ENCODE data around the gene PAQR6. TPM values are rescaled to one million over a fixed set of nuclear protein-coding genes. Genes with fewer than 3 reads are reported as not detected.

PAQR6 gene
- total RNA-seq, 1 experiment from 2014 or later, result 0.92 TPM

DNA sequence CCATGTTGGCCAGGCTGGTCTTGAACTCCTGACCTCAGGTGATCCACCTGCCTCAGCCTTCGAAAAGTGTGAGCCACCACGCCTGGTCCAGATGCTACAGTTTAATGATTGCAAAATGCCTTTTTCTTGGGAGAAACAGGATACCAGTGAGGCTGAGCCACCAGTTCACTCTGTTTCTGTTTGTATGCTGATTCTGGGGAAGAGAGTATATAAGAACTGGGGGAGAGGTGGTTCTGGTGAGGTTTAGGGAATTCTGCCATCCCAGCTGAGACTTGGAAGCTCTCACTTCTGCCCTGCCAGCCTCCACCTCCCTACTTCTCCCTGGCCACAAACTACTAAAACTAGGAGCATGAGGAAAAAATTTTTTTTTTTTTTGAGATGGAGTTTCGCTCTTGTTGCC is 43.2 kb downstream of the PAQR6 start:
- H3K4me3 ChIP-seq (ENCODE audit: low read depth in 2 of 2, low read length in 2 of 2), result no peak overlapping the region
- no peak for ATAC-seq
- H3K27ac ChIP-seq (ENCODE audit: low read length), result no peak overlapping the region
- no peaks in the 10 kb centered on the region for H3K9me3 ChIP-seq (ENCODE audit: control insufficient read depth, insufficient read depth, low read depth, low read length)
- ChIA-PET POLR2A (no interaction called here), CTCF (interaction anchor here (0.6 kb wide), 1 partner anchor 31 kb away, joined by 10 read pairs; no protein-coding TSS in a partner anchor)
- intact Hi-C loops (cut with micrococcal nuclease; ENCODE audit: unreplicated experiment), result no loop called here
- TF ChIP-seq, protein P1, sequence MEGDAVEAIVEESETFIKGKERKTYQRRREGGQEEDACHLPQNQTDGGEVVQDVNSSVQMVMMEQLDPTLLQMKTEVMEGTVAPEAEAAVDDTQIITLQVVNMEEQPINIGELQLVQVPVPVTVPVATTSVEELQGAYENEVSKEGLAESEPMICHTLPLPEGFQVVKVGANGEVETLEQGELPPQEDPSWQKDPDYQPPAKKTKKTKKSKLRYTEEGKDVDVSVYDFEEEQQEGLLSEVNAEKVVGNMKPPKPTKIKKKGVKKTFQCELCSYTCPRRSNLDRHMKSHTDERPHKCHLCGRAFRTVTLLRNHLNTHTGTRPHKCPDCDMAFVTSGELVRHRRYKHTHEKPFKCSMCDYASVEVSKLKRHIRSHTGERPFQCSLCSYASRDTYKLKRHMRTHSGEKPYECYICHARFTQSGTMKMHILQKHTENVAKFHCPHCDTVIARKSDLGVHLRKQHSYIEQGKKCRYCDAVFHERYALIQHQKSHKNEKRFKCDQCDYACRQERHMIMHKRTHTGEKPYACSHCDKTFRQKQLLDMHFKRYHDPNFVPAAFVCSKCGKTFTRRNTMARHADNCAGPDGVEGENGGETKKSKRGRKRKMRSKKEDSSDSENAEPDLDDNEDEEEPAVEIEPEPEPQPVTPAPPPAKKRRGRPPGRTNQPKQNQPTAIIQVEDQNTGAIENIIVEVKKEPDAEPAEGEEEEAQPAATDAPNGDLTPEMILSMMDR (IDR thresholded peaks at IDR 0.05), result no peak
- TF ChIP-seq, protein P2, sequence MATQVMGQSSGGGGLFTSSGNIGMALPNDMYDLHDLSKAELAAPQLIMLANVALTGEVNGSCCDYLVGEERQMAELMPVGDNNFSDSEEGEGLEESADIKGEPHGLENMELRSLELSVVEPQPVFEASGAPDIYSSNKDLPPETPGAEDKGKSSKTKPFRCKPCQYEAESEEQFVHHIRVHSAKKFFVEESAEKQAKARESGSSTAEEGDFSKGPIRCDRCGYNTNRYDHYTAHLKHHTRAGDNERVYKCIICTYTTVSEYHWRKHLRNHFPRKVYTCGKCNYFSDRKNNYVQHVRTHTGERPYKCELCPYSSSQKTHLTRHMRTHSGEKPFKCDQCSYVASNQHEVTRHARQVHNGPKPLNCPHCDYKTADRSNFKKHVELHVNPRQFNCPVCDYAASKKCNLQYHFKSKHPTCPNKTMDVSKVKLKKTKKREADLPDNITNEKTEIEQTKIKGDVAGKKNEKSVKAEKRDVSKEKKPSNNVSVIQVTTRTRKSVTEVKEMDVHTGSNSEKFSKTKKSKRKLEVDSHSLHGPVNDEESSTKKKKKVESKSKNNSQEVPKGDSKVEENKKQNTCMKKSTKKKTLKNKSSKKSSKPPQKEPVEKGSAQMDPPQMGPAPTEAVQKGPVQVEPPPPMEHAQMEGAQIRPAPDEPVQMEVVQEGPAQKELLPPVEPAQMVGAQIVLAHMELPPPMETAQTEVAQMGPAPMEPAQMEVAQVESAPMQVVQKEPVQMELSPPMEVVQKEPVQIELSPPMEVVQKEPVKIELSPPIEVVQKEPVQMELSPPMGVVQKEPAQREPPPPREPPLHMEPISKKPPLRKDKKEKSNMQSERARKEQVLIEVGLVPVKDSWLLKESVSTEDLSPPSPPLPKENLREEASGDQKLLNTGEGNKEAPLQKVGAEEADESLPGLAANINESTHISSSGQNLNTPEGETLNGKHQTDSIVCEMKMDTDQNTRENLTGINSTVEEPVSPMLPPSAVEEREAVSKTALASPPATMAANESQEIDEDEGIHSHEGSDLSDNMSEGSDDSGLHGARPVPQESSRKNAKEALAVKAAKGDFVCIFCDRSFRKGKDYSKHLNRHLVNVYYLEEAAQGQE (IDR thresholded peaks at IDR 0.05; ENCODE audit: insufficient read depth in 1 of 2, low read depth in 2 of 2, low read length in 1 of 2), result no peak
- TF ChIP-seq TCF7L2 (IDR thresholded peaks at IDR 0.05; ENCODE audit: low read depth, low read length) (no peak), SIN3A (IDR thresholded peaks at IDR 0.05; ENCODE audit: borderline replicate concordance, insufficient read depth, low read depth, low read length) (no peak), POLR2AphosphoS5 (IDR thresholded peaks at IDR 0.05; ENCODE audit: low read depth, low read length) (no peak)
- no TSS peak for BruUV-seq (replicated peaks)
- no peak for DNase-seq (ENCODE audit: low read depth, low spot score)
- H3K36me3 ChIP-seq (ENCODE audit: control insufficient read depth, insufficient read depth, low read length), result peaks cover 7% of the 10 kb centered on the region
- in situ Hi-C loops (cut with HindIII; ENCODE audit: low pct_unique_long_range_greater_than_20kb, low sequenced_read_pairs), result no loop called here
- H3K4me1 ChIP-seq (ENCODE audit: control insufficient read depth, insufficient read depth, low read length), result no peaks in the 10 kb centered on the region
- no peaks in the 10 kb centered on the region for H3K27me3 ChIP-seq (ENCODE audit: control insufficient read depth, insufficient read depth, low read length)

DNA sequence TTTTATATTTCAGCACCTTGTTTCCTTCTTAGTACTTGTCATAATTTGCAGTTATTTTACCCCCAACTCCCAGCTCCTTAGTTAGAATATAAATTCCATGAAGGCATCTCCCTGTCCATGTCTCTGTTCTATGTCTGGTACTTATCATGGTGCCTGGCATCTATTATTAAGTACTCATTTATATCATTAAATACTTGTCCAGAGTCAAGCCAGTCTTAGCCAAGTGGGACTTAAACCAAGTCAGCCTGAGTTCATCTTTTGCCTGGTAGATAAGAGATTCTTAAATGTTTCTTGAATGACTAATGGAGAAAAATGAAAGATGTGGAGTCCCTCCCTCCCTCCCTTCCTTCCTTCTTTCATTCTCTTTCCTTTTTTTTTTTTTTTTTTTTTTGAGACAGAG is 44.5 kb downstream of the PAQR6 start:
- Histone ChIP-seq H3K27me3 (ENCODE audit: control insufficient read depth, insufficient read depth, low read length) (no peaks in the 10 kb centered on the region), H3K4me3 (ENCODE audit: low read depth in 2 of 2, low read length in 2 of 2) (no peak overlapping the region), H3K4me1 (ENCODE audit: control insufficient read depth, insufficient read depth, low read length) (no peaks in the 10 kb centered on the region), H3K36me3 (ENCODE audit: control insufficient read depth, insufficient read depth, low read length) (peaks cover 4% of the 10 kb centered on the region), H3K27ac (ENCODE audit: low read length) (no peak overlapping the region), H3K9me3 (ENCODE audit: control insufficient read depth, insufficient read depth, low read depth, low read length) (no peaks in the 10 kb centered on the region)
- ATAC-seq (no peak), DNase-seq (ENCODE audit: low read depth, low spot score) (no peak)
- intact Hi-C loops (cut with micrococcal nuclease; ENCODE audit: unreplicated experiment), result no loop called here
- no TSS peak for BruUV-seq (replicated peaks)
- in situ Hi-C loops (cut with HindIII; ENCODE audit: low pct_unique_long_range_greater_than_20kb, low sequenced_read_pairs), result no loop called here
- ChIA-PET POLR2A (no interaction called here), CTCF (no interaction called here)
- no peak for TF ChIP-seq SIN3A (IDR thresholded peaks at IDR 0.05; ENCODE audit: borderline replicate concordance, insufficient read depth, low read depth, low read length)
- TF ChIP-seq, protein P1 (IDR thresholded peaks at IDR 0.05), result no peak
- TF ChIP-seq, protein P2 (IDR thresholded peaks at IDR 0.05; ENCODE audit: insufficient read depth in 1 of 2, low read depth in 2 of 2, low read length in 1 of 2), result no peak
- no peak for TF ChIP-seq TCF7L2 (IDR thresholded peaks at IDR 0.05; ENCODE audit: low read depth, low read length)
- TF ChIP-seq POLR2AphosphoS5 (IDR thresholded peaks at IDR 0.05; ENCODE audit: low read depth, low read length), result no peak

Data from Panc1 (cell line).